ENCODE data around the gene TTLL8. TPM values are rescaled to one million over a fixed set of nuclear protein-coding genes. Genes with fewer than 3 reads are reported as not detected.

TTLL8 gene
- total RNA-seq, 1 experiment from 2014 or later = not detected

GRCh38 chr22:49997251-49997599, 60.9 kb downstream of the TTLL8 start:
- DNase-seq = no peak
- Histone ChIP-seq H2BK20ac (ENCODE audit: low read depth, low read length, poor library complexity, severe bottlenecking) (no peak overlapping the region), H3K79me1 (ENCODE audit: insufficient read depth, low read depth, low read length, poor library complexity, severe bottlenecking) (no peaks in the 10 kb centered on the region), H2BK120ac (ENCODE audit: low read depth, low read length, poor library complexity, severe bottlenecking) (no peak overlapping the region), H4K20me1 (ENCODE audit: control insufficient read depth, insufficient read depth, insufficient read length) (no peaks in the 10 kb centered on the region), H3K56ac (ENCODE audit: insufficient read length, low read depth, low read length) (no peak overlapping the region), H3K27me3 (ENCODE audit: insufficient read depth, low read length) (peaks cover 9% of the 10 kb centered on the region; the same call in 1 of the 2 replicates), H3K23ac (ENCODE audit: insufficient read length, low read depth, low read length) (no peak overlapping the region), H3K4ac (ENCODE audit: low read depth, low read length) (no peak overlapping the region), H2BK5ac (ENCODE audit: insufficient read length, low read length) (no peak overlapping the region), H2BK12ac (ENCODE audit: insufficient read length, low read depth, low read length) (no peak overlapping the region), H3K4me2 (ENCODE audit: insufficient read depth, insufficient read length, low read length) (no peak overlapping the region), H2AFZ (ENCODE audit: low read length) (no peak overlapping the region), H3K9me3 (ENCODE audit: control insufficient read depth, low read depth, low read length) (no peaks in the 10 kb centered on the region), H3K23me2 (ENCODE audit: insufficient read length, low read depth, low read length, poor library complexity, severe bottlenecking) (peaks cover 4% of the 10 kb centered on the region), H2AK5ac (ENCODE audit: insufficient read length, low read length) (no peak overlapping the region), H3K27ac (ENCODE audit: insufficient read length, low read depth, low read length) (no peak overlapping the region), H4K8ac (replicated peaks; ENCODE audit: insufficient read length, low read depth, low read length) (no peak overlapping the region), H2BK15ac (ENCODE audit: low read depth, low read length) (no peak overlapping the region), H3T11ph (ENCODE audit: low read length) (no peak overlapping the region), H4K91ac (ENCODE audit: insufficient read length, low read depth, low read length) (no peak overlapping the region), H3K9ac (ENCODE audit: extremely low read depth, insufficient read length, low read length) (no peak overlapping the region), H3K18ac (ENCODE audit: insufficient read length, low read depth, low read length) (no peak overlapping the region), H4K5ac (ENCODE audit: insufficient read length, low read depth, low read length) (no peak overlapping the region), H3K79me2 (ENCODE audit: insufficient read depth, low read length) (no peaks in the 10 kb centered on the region), H3K14ac (ENCODE audit: insufficient read depth, low read length) (no peak overlapping the region; the same call in 1 of the 2 replicates), H3K4me1 (ENCODE audit: insufficient read depth, low read length) (no peaks in the 10 kb centered on the region)
- Mint-ChIP-seq H3K27ac (no peak overlapping the region), H3K9me3 (peaks cover under 1 to 4% of the 10 kb centered on the region in 2 experiments), H3K4me1 (peaks cover 14 to 19% of the 10 kb centered on the region in 2 experiments; a peak in 3 of 4 replicates), H3K36me3 (ENCODE audit: insufficient read depth in 1 of 3, low read depth in 3 of 3) (no peaks in the 10 kb centered on the region; a peak in 1 of 7 replicates), H3K4me3 (no peak overlapping the region), H3K27me3 (ENCODE audit: low read depth) (peaks cover 40% of the 10 kb centered on the region)
- TF ChIP-seq CTCF (conservative IDR thresholded peaks at IDR 0.05) = no peak
- WGBS (ENCODE audit: extremely low coverage, insufficient read length, low lambda C conversion rate) = no CpG with 5 or more reads among the region's 12 CpGs
